PC-3 (cell line): ENCODE data around the gene TGFB2. TPM values are rescaled to one million over a fixed set of nuclear protein-coding genes. Genes with fewer than 3 reads are reported as not detected.

Experiments used
- ATAC-seq: fragments of 200-7000 bp; cut with Tn5 transposase; 2 replicates; pipeline ENCODE4 v1.9.1; 2020; ENCODE audit warnings: mild to moderate bottlenecking, moderate library complexity
- BruUV-seq: library from RNA; stranded (reverse); fragments of 400-500 nt; replicated peaks from 2 replicates; lab custom pipeline; 2021; lab: Mats Ljungman, UMichigan
- CTCF ChIA-PET: fragments of 300-600 bp; sonication (Branson Sonifier 250); formaldehyde crosslinking; loops from one replicate; lab custom pipeline; 2022; ENCODE audit warnings: antibody characterized with exemption; lab: Charles Lee
- POLR2A ChIA-PET: fragments of 300-600 bp; sonication (Branson Sonifier 250); formaldehyde crosslinking; loops from one replicate; lab custom pipeline; 2022; ENCODE audit warnings: antibody characterized with exemption; ENCODE audit not compliant: unreplicated experiment; lab: Charles Lee
- DNase-seq: peaks from one replicate; pipeline ENCODE4 v3.0.0-alpha.2; 2015
- H2AFZ ChIP-seq: fragments of 300-600 bp; sonication (generic); 2 replicates; pipeline ENCODE4 v1.6.0; 2016; ENCODE audit warnings: antibody characterized with exemption, low read length
- H3F3A ChIP-seq: fragments of 300-600 bp; sonication (generic); one replicate; pipeline ENCODE4 v1.6.0; 2017; ENCODE audit warnings: antibody characterized with exemption, low read length, control low read depth, mild to moderate bottlenecking; ENCODE audit not compliant: unreplicated experiment
- H3K27ac ChIP-seq: fragments of 300-600 bp; sonication (generic); 2 replicates; pipeline ENCODE4 v1.5.1; 2016; ENCODE audit warnings: mild to moderate bottlenecking, low read length
- H3K27me3 ChIP-seq: fragments of 300-600 bp; sonication (generic); 2 replicates; pipeline ENCODE4 v1.6.1; 2016; ENCODE audit warnings: low read length, mixed read lengths
- H3K36me3 ChIP-seq: fragments of 300-600 bp; sonication (generic); 2 replicates; pipeline ENCODE4 v1.6.1; 2016; ENCODE audit warnings: low read depth, mixed run types, low read length, mixed read lengths
- H3K4me1 ChIP-seq: fragments of 300-600 bp; sonication (generic); 2 replicates; pipeline ENCODE4 v1.5.1; 2016; ENCODE audit warnings: low read length; ENCODE audit not compliant: insufficient read depth
- H3K4me2 ChIP-seq: fragments of 300-600 bp; sonication (generic); 2 replicates; pipeline ENCODE4 v1.6.0; 2016; ENCODE audit warnings: low read length
- H3K4me3 ChIP-seq: fragments of 300-600 bp; sonication (generic); 2 replicates; pipeline ENCODE4 v1.5.1; 2016; ENCODE audit warnings: mild to moderate bottlenecking, low read length, mixed read lengths
- H3K79me2 ChIP-seq: fragments of 300-600 bp; sonication (generic); 2 replicates; pipeline ENCODE4 v1.6.1; 2017; ENCODE audit warnings: low read length, mixed read lengths
- H3K9ac ChIP-seq: fragments of 300-600 bp; sonication (generic); 2 replicates; pipeline ENCODE4 v1.6.0; 2016; ENCODE audit warnings: mild to moderate bottlenecking, low read length
- H3K9me2 ChIP-seq: fragments of 300-600 bp; sonication (generic); replicated peaks from 2 replicates; pipeline ENCODE4 v1.6.1; 2016; ENCODE audit warnings: mixed run types, low read length, mixed read lengths
- H3K9me3 ChIP-seq: fragments of 300-600 bp; sonication (generic); 2 replicates; pipeline ENCODE4 v1.6.1; 2016; ENCODE audit warnings: low read length, mixed read lengths
- H4K20me1 ChIP-seq: fragments of 300-600 bp; sonication (generic); 2 replicates; pipeline ENCODE4 v1.6.1; 2016; ENCODE audit warnings: low read length, mixed read lengths
- CTCF ChIP-seq: fragments of 300-600 bp; sonication (generic); conservative IDR thresholded peaks from 2 replicates; pipeline ENCODE4 v1.5.1; 2017; ENCODE audit warnings: antibody characterized with exemption, low read depth, mild to moderate bottlenecking, low read length
- EZH2 ChIP-seq: fragments of 300-600 bp; sonication (generic); IDR thresholded peaks from one replicate; pipeline ENCODE4 v1.6.1; 2017; ENCODE audit warnings: antibody characterized with exemption, mild to moderate bottlenecking, low read length; ENCODE audit not compliant: unreplicated experiment
- EZH2phosphoT487 ChIP-seq: fragments of 300-600 bp; sonication (generic); IDR thresholded peaks from 2 replicates; pipeline ENCODE4 v1.6.1; 2018; ENCODE audit warnings: mild to moderate bottlenecking, antibody characterized with exemption, low read length, borderline replicate concordance
- intact Hi-C: fragments of 100-400 bp; cut with micrococcal nuclease; formaldehyde crosslinking; loops from 2 replicates; pipeline ENCODE4 v1.9.0; 2023
- total RNA-seq: library from RNA; depleted of rRNA; stranded (reverse); fragments of >200 nt; gene quantifications from 2 replicates; pipeline ENCODE4 v1.2.3, GENCODE V29; 2014

Gene TGFB2
- total RNA-seq, 1 experiment from 2014 or later = 50.3 TPM

DNA sequence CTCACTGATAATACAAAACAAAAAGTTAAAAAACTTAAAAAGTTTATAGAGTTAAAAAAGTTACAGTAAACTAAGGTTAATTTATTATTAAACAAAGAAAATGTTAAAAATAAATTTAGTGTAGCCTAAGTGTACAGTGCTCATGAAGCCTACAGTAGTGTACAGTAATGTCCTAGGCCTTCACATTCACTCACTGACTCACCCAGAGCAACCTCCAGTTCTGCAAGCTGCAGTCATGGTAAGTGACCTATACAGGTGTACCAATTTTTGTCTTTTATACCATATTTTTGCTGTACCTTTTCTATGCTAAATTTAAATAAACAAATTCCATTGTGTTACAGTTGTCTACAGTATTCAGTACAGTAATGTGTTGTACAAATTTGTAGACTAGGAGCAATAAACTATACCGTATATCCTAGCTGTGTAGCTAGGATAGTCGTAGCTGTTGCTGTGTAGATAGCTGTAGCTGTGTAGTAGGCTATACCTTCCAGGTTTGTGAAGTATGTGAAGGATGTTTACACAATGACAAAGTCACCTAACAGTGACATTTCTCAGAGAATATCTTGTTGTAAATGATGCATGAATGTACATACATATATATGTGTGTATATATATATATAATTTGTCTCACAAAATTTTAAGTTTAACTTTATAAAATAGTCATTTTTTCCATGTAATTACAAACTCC, 140.2 kb downstream of the TGFB2 start:
- TSS peak; percentile 21 for BruUV-seq
- Histone ChIP-seq H2AFZ (no peak overlapping the region), H3K9ac (no peak overlapping the region), H3F3A (peaks cover 30% of the 10 kb centered on the region), H3K4me3 (no peak overlapping the region), H4K20me1 (no peaks in the 10 kb centered on the region), H3K27ac (peak overlapping the region; percentile 50), H3K9me3 (no peaks in the 10 kb centered on the region), H3K36me3 (no peaks in the 10 kb centered on the region), H3K4me1 (peaks cover 71% of the 10 kb centered on the region), H3K27me3 (no peaks in the 10 kb centered on the region), H3K4me2 (peak overlapping the region; percentile 68), H3K79me2 (0 out of 2 replicates have a peak, but pooled peaks cover 5% of the 10 kb centered on the region), H3K9me2 (no peaks in the 10 kb centered on the region)
- ATAC-seq (peak; percentile 86), DNase-seq (peak; percentile 93)
- TF ChIP-seq CTCF (no peak), EZH2 (no peak), EZH2phosphoT487 (no peak)
- ChIA-PET POLR2A (interaction anchor here (0.6 to 0.7 kb wide), 3 partner anchors 48 to 319 kb away, joined by 3 to 5 read pairs (median 4); no protein-coding TSS in a partner anchor), CTCF (no interaction called here)
- intact Hi-C loops = loop anchor here (1.0 kb wide), 1 partner anchor 11 kb away; no protein-coding TSS in a partner anchor

DNA sequence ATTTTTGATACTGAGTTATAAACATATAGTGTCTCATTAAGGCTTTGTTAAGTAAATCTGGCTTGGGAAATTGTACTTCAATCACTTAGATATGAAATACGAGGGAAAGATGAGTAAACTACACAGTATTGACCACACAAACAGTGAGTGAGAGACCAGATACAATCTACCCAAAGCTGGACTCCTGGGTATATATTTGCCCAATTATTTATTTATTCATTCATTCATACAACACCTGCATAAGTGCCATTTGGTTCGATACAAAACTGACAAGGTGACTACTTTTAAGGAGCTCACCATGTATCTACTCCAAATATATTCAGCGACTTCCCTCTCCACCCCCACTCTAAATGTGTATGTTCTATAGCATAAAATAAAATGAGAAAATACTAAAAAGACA, 143.4 kb downstream of the TGFB2 start:
- no peaks in the 10 kb centered on the region for H3K27me3 ChIP-seq
- no peak for ATAC-seq
- H3K36me3 ChIP-seq = no peaks in the 10 kb centered on the region
- peak overlapping the region; percentile 1; the same call in 1 of the 2 replicates for H3K9ac ChIP-seq
- intact Hi-C loops = no loop called here
- no peaks in the 10 kb centered on the region for H3K9me2 ChIP-seq
- DNase-seq = peak; percentile 57
- 0 out of 2 replicates have a peak, but pooled peaks cover 5% of the 10 kb centered on the region for H3K79me2 ChIP-seq
- BruUV-seq = TSS peak; percentile 76
- no peaks in the 10 kb centered on the region for H4K20me1 ChIP-seq
- H3F3A ChIP-seq = peaks cover 24% of the 10 kb centered on the region
- H2AFZ ChIP-seq = no peak overlapping the region
- ChIA-PET POLR2A (interaction anchor here (0.7 kb wide), 1 partner anchor 143 kb away, joined by 3 read pairs; the partner anchor contains the start of gene TGFB2), CTCF (no interaction called here)
- TF ChIP-seq EZH2phosphoT487 = no peak
- no peak for TF ChIP-seq CTCF
- no peak for TF ChIP-seq EZH2
- peak overlapping the region; percentile 55 for H3K27ac ChIP-seq
- H3K4me3 ChIP-seq = no peak overlapping the region
- peaks cover 79% of the 10 kb centered on the region for H3K4me1 ChIP-seq
- H3K4me2 ChIP-seq = peak overlapping the region; percentile 55
- no peaks in the 10 kb centered on the region for H3K9me3 ChIP-seq

DNA sequence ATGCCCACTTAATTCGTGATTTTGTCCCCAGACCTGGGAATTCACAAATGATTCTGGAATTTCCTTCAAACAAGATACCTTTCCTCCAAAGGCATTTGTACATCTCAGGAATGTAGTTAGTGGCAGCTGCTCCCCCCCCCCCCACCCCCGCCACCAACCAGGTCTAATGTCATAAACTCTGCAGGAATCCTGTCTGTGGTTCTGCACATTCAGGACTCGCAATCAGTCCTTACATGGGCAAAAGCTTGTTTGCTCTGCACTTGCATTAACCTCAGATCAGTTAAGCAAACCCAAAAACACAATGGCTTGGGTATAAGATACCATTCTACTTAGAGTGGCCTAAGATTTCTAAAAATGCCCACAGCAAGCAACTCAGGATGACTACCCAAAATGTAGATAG, 143.8 kb downstream of the TGFB2 start:
- ATAC-seq = peak; percentile 20; the same call in 1 of the 2 replicates
- no peaks in the 10 kb centered on the region for H3K36me3 ChIP-seq
- DNase-seq = peak; percentile 98

More for the DNA sequence above, 143.8 kb downstream of the TGFB2 start:
- Histone ChIP-seq H3K27me3 (no peaks in the 10 kb centered on the region), H4K20me1 (no peaks in the 10 kb centered on the region), H3K4me2 (peak overlapping the region; percentile 55), H3K27ac (peak overlapping the region; percentile 55), H3K9me2 (no peaks in the 10 kb centered on the region), H3K9ac (no peak overlapping the region), H3K79me2 (0 out of 2 replicates have a peak, but pooled peaks cover 5% of the 10 kb centered on the region), H3K9me3 (no peaks in the 10 kb centered on the region), H3K4me3 (no peak overlapping the region), H3F3A (peaks cover 24% of the 10 kb centered on the region), H2AFZ (no peak overlapping the region), H3K4me1 (peaks cover 82% of the 10 kb centered on the region)
- no peak for TF ChIP-seq EZH2phosphoT487
- TF ChIP-seq CTCF = no peak
- no peak for TF ChIP-seq EZH2
- ChIA-PET POLR2A (interaction anchor here (0.7 kb wide), 1 partner anchor 144 kb away, joined by 3 read pairs; the partner anchor contains the start of gene TGFB2), CTCF (no interaction called here)
- intact Hi-C loops = no loop called here
- no TSS peak for BruUV-seq
